Measurements from ENCODE around the gene TMEM37. TPM values are rescaled to one million over a fixed set of nuclear protein-coding genes. Genes with fewer than 3 reads are reported as not detected.

Gene TMEM37
- total and polyA plus RNA-seq, 2 experiments from 2014 or later, result 52.6 to 123 TPM

DNA sequence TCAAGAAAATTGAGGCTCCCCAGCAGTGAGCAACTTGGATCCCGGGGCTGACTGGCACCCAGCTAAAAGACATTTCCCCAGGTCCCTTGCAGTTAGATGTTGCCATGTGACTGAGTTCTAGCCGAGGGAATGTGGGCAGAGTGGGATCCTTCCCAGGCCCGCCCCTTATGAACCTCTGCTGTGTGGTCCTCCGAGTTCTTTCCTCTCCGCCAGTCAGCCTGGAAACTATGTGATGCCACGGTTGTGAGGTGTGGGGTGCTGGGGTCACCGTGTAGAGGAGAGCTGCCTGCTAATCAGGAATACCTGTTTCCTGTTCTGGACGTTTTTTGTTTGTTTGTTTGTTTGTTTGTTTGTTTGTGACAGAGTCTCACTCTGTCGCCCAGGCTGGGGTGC, 45.5 kb downstream of the TMEM37 start:
- H4K20me1 ChIP-seq (ENCODE audit: insufficient read depth, poor library complexity, severe bottlenecking), result no peaks in the 10 kb centered on the region
- no peak for DNase-seq (ENCODE audit: low spot score)
- H3K27me3 ChIP-seq, result no peaks in the 10 kb centered on the region
- no peaks in the 10 kb centered on the region for H3K9me2 ChIP-seq (replicated peaks; ENCODE audit: insufficient read depth)
- no peaks in the 10 kb centered on the region for H3K36me3 ChIP-seq (replicated peaks; ENCODE audit: insufficient read depth, low read depth)
- H3K4me1 ChIP-seq (ENCODE audit: insufficient read depth), result no peaks in the 10 kb centered on the region
- no peak overlapping the region for H3K4me3 ChIP-seq
- no peaks in the 10 kb centered on the region for H3K9me3 ChIP-seq (ENCODE audit: low read depth)
- WGBS (ENCODE audit: low lambda C conversion rate, missing lambda C conversion rate), result 79% methylated on average over 9 of the region's 9 CpGs
- no peak overlapping the region for H3K4me2 ChIP-seq
- no peak for TF ChIP-seq CTCF (IDR thresholded peaks at IDR 0.05; ENCODE audit: poor library complexity)
- TF ChIP-seq EZH2phosphoT487 (IDR thresholded peaks at IDR 0.05; ENCODE audit: low read depth, severe bottlenecking, unreplicated experiment), result no peak
- no peak for TF ChIP-seq EZH2 (IDR thresholded peaks at IDR 0.05; ENCODE audit: borderline replicate concordance)
- no peaks in the 10 kb centered on the region for H3K79me2 ChIP-seq
- H2AFZ ChIP-seq, result no peak overlapping the region
- no peak overlapping the region for H3K27ac ChIP-seq

DNA sequence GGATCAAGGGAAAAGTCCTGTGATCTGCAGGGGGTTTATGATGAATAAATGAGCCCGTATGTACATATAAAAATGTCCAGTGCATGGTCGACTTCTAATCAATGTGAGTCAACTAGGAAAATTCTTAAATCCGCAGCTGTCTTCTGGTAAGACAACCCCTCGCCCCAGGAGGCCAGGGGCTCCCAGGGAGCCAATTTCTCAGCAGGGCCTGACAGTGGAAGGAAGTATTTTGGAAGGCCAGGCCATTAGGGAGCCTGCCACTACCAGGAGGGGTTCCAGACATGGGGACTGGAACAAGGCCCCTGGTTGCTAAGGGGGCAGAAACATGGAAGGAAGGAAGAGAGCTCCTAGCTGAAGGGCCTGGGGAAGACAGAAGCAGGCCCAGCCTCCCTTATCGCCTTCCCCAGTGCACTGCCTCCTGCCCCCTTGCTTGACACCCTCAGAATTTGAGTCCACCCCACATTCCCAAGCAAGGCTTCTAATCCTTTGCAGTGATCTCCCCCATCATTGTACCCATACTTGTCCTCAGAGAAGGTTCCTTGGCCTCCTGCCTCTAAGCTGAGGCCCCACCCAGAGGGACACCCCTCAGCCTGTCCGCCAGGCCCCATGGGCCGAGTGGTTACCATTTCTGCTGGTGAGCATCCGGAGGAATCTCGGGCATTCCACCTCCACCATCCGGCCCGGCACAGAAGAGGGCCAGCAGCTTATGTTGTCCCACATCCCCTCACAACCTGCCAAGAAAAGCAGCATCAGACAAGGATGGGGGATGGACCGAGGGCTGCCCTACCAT, 46.7 kb downstream of the TMEM37 start:
- no peak overlapping the region for H3K27ac ChIP-seq
- 92% methylated on average over 12 of the region's 12 CpGs for WGBS (ENCODE audit: low lambda C conversion rate, missing lambda C conversion rate)
- TF ChIP-seq EZH2 (IDR thresholded peaks at IDR 0.05; ENCODE audit: borderline replicate concordance) (no peak), EZH2phosphoT487 (IDR thresholded peaks at IDR 0.05; ENCODE audit: low read depth, severe bottlenecking, unreplicated experiment) (no peak), CTCF (IDR thresholded peaks at IDR 0.05; ENCODE audit: poor library complexity) (no peak)
- H3K79me2 ChIP-seq, result no peaks in the 10 kb centered on the region
- H3K4me2 ChIP-seq, result no peak overlapping the region
- no peak overlapping the region for H2AFZ ChIP-seq
- no peak overlapping the region for H3K4me3 ChIP-seq
- H3K4me1 ChIP-seq (ENCODE audit: insufficient read depth), result no peaks in the 10 kb centered on the region
- no peak for DNase-seq (ENCODE audit: low spot score)
- no peaks in the 10 kb centered on the region for H3K27me3 ChIP-seq
- H4K20me1 ChIP-seq (ENCODE audit: insufficient read depth, poor library complexity, severe bottlenecking), result no peaks in the 10 kb centered on the region
- H3K9me3 ChIP-seq (ENCODE audit: low read depth), result no peaks in the 10 kb centered on the region
- no peaks in the 10 kb centered on the region for H3K9me2 ChIP-seq (replicated peaks; ENCODE audit: insufficient read depth)
- no peaks in the 10 kb centered on the region for H3K36me3 ChIP-seq (replicated peaks; ENCODE audit: insufficient read depth, low read depth)

GRCh38 chr2:119478978-119479295, 47.3 kb downstream of the TMEM37 start:
- no peaks in the 10 kb centered on the region for H3K9me3 ChIP-seq (ENCODE audit: low read depth)
- H3K79me2 ChIP-seq, result no peaks in the 10 kb centered on the region
- H3K9me2 ChIP-seq (replicated peaks; ENCODE audit: insufficient read depth), result no peaks in the 10 kb centered on the region
- no peak for TF ChIP-seq EZH2 (IDR thresholded peaks at IDR 0.05; ENCODE audit: borderline replicate concordance)
- TF ChIP-seq CTCF (IDR thresholded peaks at IDR 0.05; ENCODE audit: poor library complexity), result no peak
- TF ChIP-seq EZH2phosphoT487 (IDR thresholded peaks at IDR 0.05; ENCODE audit: low read depth, severe bottlenecking, unreplicated experiment), result no peak
- no peaks in the 10 kb centered on the region for H3K36me3 ChIP-seq (replicated peaks; ENCODE audit: insufficient read depth, low read depth)
- 90% methylated on average over 3 of the region's 3 CpGs for WGBS (ENCODE audit: low lambda C conversion rate, missing lambda C conversion rate)
- no peak overlapping the region for H2AFZ ChIP-seq
- H3K4me1 ChIP-seq (ENCODE audit: insufficient read depth), result no peaks in the 10 kb centered on the region
- H3K27ac ChIP-seq, result no peak overlapping the region
- no peaks in the 10 kb centered on the region for H4K20me1 ChIP-seq (ENCODE audit: insufficient read depth, poor library complexity, severe bottlenecking)
- H3K27me3 ChIP-seq, result no peaks in the 10 kb centered on the region
- H3K4me3 ChIP-seq, result no peak overlapping the region
- H3K4me2 ChIP-seq, result no peak overlapping the region
- no peak for DNase-seq (ENCODE audit: low spot score)
